ENCODE results near the gene TBC1D22A.

Gene TBC1D22A

GRCh38 chr22:46911346-46911745 lies 148.9 kb downstream of the TBC1D22A start:
- DNase-seq = no peak

GRCh38 chr22:46913351-46913750 lies 150.9 kb downstream of the TBC1D22A start:
- DNase-seq = no peak

- no peak for DNase-seq
Observed at GRCh38 chr22:46914481-46914880, 152.0 kb downstream of the TBC1D22A start.

- DNase-seq = no peak
Observed at GRCh38 chr22:46914916-46915894, 152.8 kb downstream of the TBC1D22A start.

- no peak for DNase-seq
Observed at GRCh38 chr22:46915950-46916730, 153.7 kb downstream of the TBC1D22A start.

- no peak for DNase-seq
Observed at GRCh38 chr22:46916886-46917770, 154.7 kb downstream of the TBC1D22A start.

GRCh38 chr22:46917771-46918101 lies 155.3 kb downstream of the TBC1D22A start:
- DNase-seq = no peak

GRCh38 chr22:46918197-46918596 lies 155.7 kb downstream of the TBC1D22A start:
- DNase-seq = no peak

GRCh38 chr22:46922037-46922436 lies 159.6 kb downstream of the TBC1D22A start:
- no peak for DNase-seq

- no peak for DNase-seq
Observed at GRCh38 chr22:46923394-46923793, 160.9 kb downstream of the TBC1D22A start.

- DNase-seq = no peak
Observed at GRCh38 chr22:46925818-46926217, 163.4 kb downstream of the TBC1D22A start.

GRCh38 chr22:46929046-46929709 lies 166.7 kb downstream of the TBC1D22A start:
- DNase-seq = no peak

GRCh38 chr22:46929710-46930204 lies 167.3 kb downstream of the TBC1D22A start:
- DNase-seq = no peak

GRCh38 chr22:46931414-46931813 lies 169.0 kb downstream of the TBC1D22A start:
- no peak for DNase-seq

GRCh38 chr22:46931881-46932280 lies 169.4 kb downstream of the TBC1D22A start:
- no peak for DNase-seq

GRCh38 chr22:46933040-46933930 lies 170.8 kb downstream of the TBC1D22A start:
- DNase-seq = peak; percentile 27 to 33 (median 28)

- no peak for DNase-seq
Observed at GRCh38 chr22:46934172-46934745, 171.8 kb downstream of the TBC1D22A start.

GRCh38 chr22:46934746-46935491 lies 172.5 kb downstream of the TBC1D22A start:
- DNase-seq = peak; percentile 70 to 82 (median 74)

- DNase-seq = peak; percentile 43 to 48 (median 46)
Observed at GRCh38 chr22:46935506-46936377, 173.3 kb downstream of the TBC1D22A start.
